GM18498 (cell line): ENCODE data around the gene PCDHGB7.
"Not testable (repeated sequence)": the region's sequence is repeated elsewhere in the genome, so short reads cannot be mapped to it uniquely, and the experiment has no call there.

Source experiments
- ATAC-seq: cut with Tn5 transposase; IDR thresholded peaks from one replicate; pipeline ENCODE4 v1.9.1; 2021; ENCODE audit warnings: mild to moderate bottlenecking, moderate library complexity; ENCODE audit not compliant: unreplicated experiment

Gene PCDHGB7

GRCh38 chr5:141394401-141395187 lies 22.9 kb upstream of the PCDHGB7 start:
- ATAC-seq, result not testable (repeated sequence)

GRCh38 chr5:141397756-141398551 lies 19.5 kb upstream of the PCDHGB7 start, which contains the start of gene PCDHGB5:
Gene PCDHGB5 (plus strand): TSS chr5:141397947. CDS start chr5:141398128, 181 bp downstream.
- ATAC-seq, result peak; percentile 79

- ATAC-seq, result no peak
These were observed 18.9 kb upstream of the PCDHGB7 start for GRCh38 chr5:141398608-141399007.

- no peak for ATAC-seq
These were observed 17.8 kb upstream of the PCDHGB7 start for GRCh38 chr5:141399555-141400258.

- no peak for ATAC-seq
These were observed 14.8 kb upstream of the PCDHGB7 start, which contains the start of gene PCDHGA9 for GRCh38 chr5:141402553-141403243. Gene PCDHGA9 (plus strand): TSS chr5:141402778. CDS start chr5:141402953, 175 bp downstream.

GRCh38 chr5:141403387-141403786 lies 14.1 kb upstream of the PCDHGB7 start:
- ATAC-seq, result no peak

- ATAC-seq, result not testable (repeated sequence)
These were observed 9.5 kb upstream of the PCDHGB7 start, which contains the start of gene PCDHGB6 for GRCh38 chr5:141407790-141408505. Gene PCDHGB6 (plus strand): TSS chr5:141408021. CDS start chr5:141408203, 182 bp downstream.

GRCh38 chr5:141409598-141410306 lies 7.7 kb upstream of the PCDHGB7 start:
- ATAC-seq, result no peak

- ATAC-seq, result no peak
These were observed 5.9 kb upstream of the PCDHGB7 start for GRCh38 chr5:141411575-141411974.

GRCh38 chr5:141412854-141413539 lies 4.5 kb upstream of the PCDHGB7 start, which contains the start of gene PCDHGA10:
Gene PCDHGA10 (plus strand): TSS chr5:141412987. CDS start chr5:141413176, 189 bp downstream.
- peak; percentile 86 for ATAC-seq

- ATAC-seq, result no peak
These were observed 3.9 kb upstream of the PCDHGB7 start for GRCh38 chr5:141413540-141414069.

GRCh38 chr5:141414548-141415274 lies 2.8 kb upstream of the PCDHGB7 start:
- not testable (repeated sequence) for ATAC-seq

GRCh38 chr5:141415275-141415618 lies 2.2 kb upstream of the PCDHGB7 start:
- not testable (repeated sequence) for ATAC-seq

- ATAC-seq, result no peak
These were observed 1.8 kb downstream of the PCDHGB7 start for GRCh38 chr5:141419074-141419880.

- peak; percentile 65 for ATAC-seq
These were observed 3.5 kb downstream of the PCDHGB7 start, which contains the start of gene PCDHGA11 for GRCh38 chr5:141420855-141421488. Gene PCDHGA11 (plus strand): TSS chr5:141421051. CDS start chr5:141421228, 177 bp downstream.

GRCh38 chr5:141421489-141421855 lies 4.0 kb downstream of the PCDHGB7 start:
- no peak for ATAC-seq
